GM08714 (cell line): ENCODE measurements around the gene MICAL1.
A peak's percentile ranks its signal among the peaks of the same experiment; 100 is the strongest.

Experiments
- H3K4me3 ChIP-seq: fragments of 200-500 bp; sonication (Bioruptor generic); 2 replicates; pipeline ENCODE4 v1.5.1; 2014; ENCODE audit warnings: mild to moderate bottlenecking, low read length, inconsistent platforms
- ZNF274 ChIP-seq: IDR thresholded peaks from 2 replicates; pipeline ENCODE4 v1.6.1; 2012; ENCODE audit warnings: mild to moderate bottlenecking, low read depth, low read length

MICAL1 gene

GRCh38 chr6:109450801-109451200, 4.8 kb downstream of the MICAL1 start:
- no peak overlapping the region for H3K4me3 ChIP-seq
- TF ChIP-seq ZNF274: no peak

- TF ChIP-seq ZNF274: no peak
- no peak overlapping the region for H3K4me3 ChIP-seq
Measured at GRCh38 chr6:109449795-109450673, 5.5 kb downstream of the MICAL1 start.

GRCh38 chr6:109449064-109449794, 6.3 kb downstream of the MICAL1 start:
- no peak overlapping the region for H3K4me3 ChIP-seq
- no peak for TF ChIP-seq ZNF274

- no peak for TF ChIP-seq ZNF274
- no peak overlapping the region for H3K4me3 ChIP-seq
Measured at GRCh38 chr6:109448615-109449014, 7.0 kb downstream of the MICAL1 start.

GRCh38 chr6:109447878-109448555, 7.6 kb downstream of the MICAL1 start:
- TF ChIP-seq ZNF274: no peak
- no peak overlapping the region for H3K4me3 ChIP-seq

- H3K4me3 ChIP-seq: no peak overlapping the region
- TF ChIP-seq ZNF274: no peak
Measured at GRCh38 chr6:109447087-109447486, 8.5 kb downstream of the MICAL1 start.

GRCh38 chr6:109446541-109446940, 9.0 kb downstream of the MICAL1 start:
- H3K4me3 ChIP-seq: no peak overlapping the region
- no peak for TF ChIP-seq ZNF274

GRCh38 chr6:109446072-109446471, 9.5 kb downstream of the MICAL1 start:
- TF ChIP-seq ZNF274: no peak
- H3K4me3 ChIP-seq: no peak overlapping the region

GRCh38 chr6:109445382-109445781, 10.2 kb downstream of the MICAL1 start:
- no peak for TF ChIP-seq ZNF274
- no peak overlapping the region for H3K4me3 ChIP-seq

GRCh38 chr6:109443425-109443950, 12.1 kb downstream of the MICAL1 start:
- no peak overlapping the region for H3K4me3 ChIP-seq
- TF ChIP-seq ZNF274: no peak

GRCh38 chr6:109442393-109442924, 13.1 kb downstream of the MICAL1 start:
- TF ChIP-seq ZNF274: no peak
- H3K4me3 ChIP-seq: no peak overlapping the region

- TF ChIP-seq ZNF274: no peak
Measured at GRCh38 chr6:109441069-109441816, 14.3 kb downstream of the MICAL1 start.

GRCh38 chr6:109440331-109441068, 15.1 kb downstream of the MICAL1 start, which contains the start of the genes PPIL6 and SMPD2:
Gene PPIL6, minus strand, starts transcription at chr6:109440628. Its CDS starts 38 bp downstream, at chr6:109440590.
Gene SMPD2, plus strand, starts transcription at chr6:109440724. Its CDS starts 398 bp downstream, at chr6:109441122.
- peak within 1 kb of the TSS; percentile 73 for H3K4me3 ChIP-seq
- TF ChIP-seq ZNF274: no peak

More at GRCh38 chr6:109441069-109441816, 14.3 kb downstream of the MICAL1 start:
- H3K4me3 ChIP-seq: peak overlapping the region; percentile 73
